Neural cell (in vitro differentiated cells): ENCODE measurements around the gene FAM32A.

Experiments used
- CTCF ChIP-seq: fragments of 450-650 bp; IDR thresholded peaks from 2 replicates; pipeline ENCODE4 v1.5.1; 2014; ENCODE audit warnings: antibody characterized with exemption, mild to moderate bottlenecking, moderate library complexity; ENCODE audit not compliant: poor library complexity, severe bottlenecking
- EP300 ChIP-seq: fragments of 450-650 bp; conservative IDR thresholded peaks from 2 replicates; pipeline ENCODE4 v1.6.1; 2014; ENCODE audit warnings: antibody characterized with exemption, mild to moderate bottlenecking, moderate library complexity; ENCODE audit not compliant: poor library complexity, severe bottlenecking
- EZH2 ChIP-seq: fragments of 200-600, 300-800 bp; shearing (Covaris generic), sonication (generic); IDR thresholded peaks from 2 replicates; pipeline ENCODE4 v1.6.1; 2014; ENCODE audit warnings: antibody characterized with exemption, low read length, borderline replicate concordance, mild to moderate bottlenecking; ENCODE audit not compliant: insufficient read depth, poor library complexity, severe bottlenecking
- MXI1 ChIP-seq: fragments of 450-650 bp; conservative IDR thresholded peaks from 2 replicates; pipeline ENCODE4 v1.6.1; 2014; ENCODE audit warnings: antibody characterized with exemption, mild to moderate bottlenecking; ENCODE audit not compliant: poor library complexity, severe bottlenecking
- POLR2AphosphoS5 ChIP-seq: IDR thresholded peaks from 2 replicates; pipeline ENCODE4 v1.6.1; 2012
- RAD21 ChIP-seq: fragments of 450-650 bp; conservative IDR thresholded peaks from 2 replicates; pipeline ENCODE4 v1.6.1; 2014; ENCODE audit warnings: antibody characterized with exemption, mild to moderate bottlenecking, moderate library complexity
- REST ChIP-seq: IDR thresholded peaks from 2 replicates; pipeline ENCODE4 v1.6.1; 2012; ENCODE audit warnings: borderline replicate concordance
- TAF1 ChIP-seq: IDR thresholded peaks from 2 replicates; pipeline ENCODE4 v1.6.1; 2012; ENCODE audit warnings: low read depth

GRCh38 chr19:16180611-16181010, 4.6 kb upstream of the FAM32A start:
- TF ChIP-seq EZH2 (no peak), CTCF (no peak), REST (no peak), POLR2AphosphoS5 (no peak), TAF1 (no peak), EP300 (no peak), MXI1 (no peak), RAD21 (no peak)
